Measurements from ENCODE around the gene KBTBD7. TPM values are rescaled to one million over a fixed set of nuclear protein-coding genes. Genes with fewer than 3 reads are reported as not detected.

KBTBD7 gene
- total RNA-seq, 1 experiment from 2014 or later = 10.5 TPM

DNA sequence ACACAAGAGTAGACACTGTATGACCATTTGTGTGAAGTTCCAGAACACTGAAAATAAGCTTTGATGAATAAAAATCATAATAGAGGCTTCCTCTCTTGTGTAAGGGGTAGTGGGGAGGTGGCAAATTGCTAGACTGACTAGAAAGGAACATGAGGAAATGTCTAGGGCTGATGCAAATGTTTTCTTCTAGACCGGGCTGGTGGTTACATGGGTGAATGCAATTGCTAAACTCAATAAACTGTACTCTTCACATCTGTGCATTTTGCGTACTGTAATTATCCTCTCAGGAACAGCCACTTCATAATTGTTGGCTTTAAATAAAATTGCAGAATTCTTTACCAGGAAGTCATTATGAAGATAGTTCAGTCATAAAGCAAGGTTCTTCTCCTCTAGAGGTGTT is 5.2 kb upstream of the KBTBD7 start:
- Mint-ChIP-seq H3K4me3 (ENCODE audit: unreplicated experiment) (no peak overlapping the region), H3K9me3 (ENCODE audit: unreplicated experiment) (no peaks in the 10 kb centered on the region), H3K36me3 (ENCODE audit: insufficient read depth, unreplicated experiment) (peaks cover 2% of the 10 kb centered on the region), H3K27me3 (ENCODE audit: insufficient read depth, unreplicated experiment) (no peaks in the 10 kb centered on the region), H3K27ac (ENCODE audit: unreplicated experiment) (no peak overlapping the region), H3K4me1 (ENCODE audit: low read depth, unreplicated experiment) (no peaks in the 10 kb centered on the region)
- no peak for DNase-seq
- CTCF ChIA-PET = no interaction called here
- POLR2A ChIA-PET = no interaction called here
- H3K9me3 ChIP-seq = no peaks in the 10 kb centered on the region
- intact Hi-C loops (cut with micrococcal nuclease; ENCODE audit: unreplicated experiment) = no loop called here
- TF ChIP-seq, protein P1, sequence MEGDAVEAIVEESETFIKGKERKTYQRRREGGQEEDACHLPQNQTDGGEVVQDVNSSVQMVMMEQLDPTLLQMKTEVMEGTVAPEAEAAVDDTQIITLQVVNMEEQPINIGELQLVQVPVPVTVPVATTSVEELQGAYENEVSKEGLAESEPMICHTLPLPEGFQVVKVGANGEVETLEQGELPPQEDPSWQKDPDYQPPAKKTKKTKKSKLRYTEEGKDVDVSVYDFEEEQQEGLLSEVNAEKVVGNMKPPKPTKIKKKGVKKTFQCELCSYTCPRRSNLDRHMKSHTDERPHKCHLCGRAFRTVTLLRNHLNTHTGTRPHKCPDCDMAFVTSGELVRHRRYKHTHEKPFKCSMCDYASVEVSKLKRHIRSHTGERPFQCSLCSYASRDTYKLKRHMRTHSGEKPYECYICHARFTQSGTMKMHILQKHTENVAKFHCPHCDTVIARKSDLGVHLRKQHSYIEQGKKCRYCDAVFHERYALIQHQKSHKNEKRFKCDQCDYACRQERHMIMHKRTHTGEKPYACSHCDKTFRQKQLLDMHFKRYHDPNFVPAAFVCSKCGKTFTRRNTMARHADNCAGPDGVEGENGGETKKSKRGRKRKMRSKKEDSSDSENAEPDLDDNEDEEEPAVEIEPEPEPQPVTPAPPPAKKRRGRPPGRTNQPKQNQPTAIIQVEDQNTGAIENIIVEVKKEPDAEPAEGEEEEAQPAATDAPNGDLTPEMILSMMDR (IDR thresholded peaks at IDR 0.05; ENCODE audit: insufficient read depth in 1 of 2, low read depth in 1 of 2, low read length in 1 of 2, severe bottlenecking in 1 of 2, unreplicated experiment in 1 of 2) = no peak
- no peaks in the 10 kb centered on the region for H3K36me3 ChIP-seq (ENCODE audit: control insufficient read depth, insufficient read depth, low read length)
- H3K4me3 ChIP-seq (ENCODE audit: low read depth, low read length) = no peak overlapping the region
- no TSS peak for BruUV-seq (replicated peaks)
- no peaks in the 10 kb centered on the region for H3K4me1 ChIP-seq
- H3K27me3 ChIP-seq (replicated peaks; ENCODE audit: control insufficient read depth, insufficient read depth, low read length) = no peaks in the 10 kb centered on the region

DNA sequence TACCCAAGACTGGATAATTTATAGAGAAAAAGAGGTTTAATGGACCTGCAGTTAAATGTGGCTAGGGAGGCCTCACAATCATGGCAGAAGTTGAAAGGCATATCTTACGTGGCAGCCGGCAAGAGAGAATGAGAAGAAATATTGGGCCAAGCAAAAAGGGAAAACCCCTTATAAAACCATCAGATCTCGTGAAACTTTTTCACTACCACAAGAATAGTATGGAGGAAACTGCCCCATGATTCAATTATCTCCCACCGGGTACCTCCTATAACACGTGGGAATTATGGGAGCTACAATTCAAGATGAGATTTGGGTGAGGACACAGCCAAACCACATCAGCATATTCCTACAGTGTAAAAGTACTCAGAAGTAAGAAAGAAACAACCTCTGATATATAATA is 4.7 kb upstream of the KBTBD7 start:
- ChIA-PET POLR2A (no interaction called here), CTCF (no interaction called here)
- Mint-ChIP-seq H3K27me3 (ENCODE audit: insufficient read depth, unreplicated experiment) (no peaks in the 10 kb centered on the region), H3K36me3 (ENCODE audit: insufficient read depth, unreplicated experiment) (peaks cover 6% of the 10 kb centered on the region), H3K4me1 (ENCODE audit: low read depth, unreplicated experiment) (no peaks in the 10 kb centered on the region), H3K9me3 (ENCODE audit: unreplicated experiment) (no peaks in the 10 kb centered on the region), H3K4me3 (ENCODE audit: unreplicated experiment) (no peak overlapping the region), H3K27ac (ENCODE audit: unreplicated experiment) (no peak overlapping the region)
- H3K27me3 ChIP-seq (replicated peaks; ENCODE audit: control insufficient read depth, insufficient read depth, low read length) = no peaks in the 10 kb centered on the region
- intact Hi-C loops (cut with micrococcal nuclease; ENCODE audit: unreplicated experiment) = no loop called here
- no peak overlapping the region for H3K4me3 ChIP-seq (ENCODE audit: low read depth, low read length)
- BruUV-seq (replicated peaks) = no TSS peak
- no peaks in the 10 kb centered on the region for H3K36me3 ChIP-seq (ENCODE audit: control insufficient read depth, insufficient read depth, low read length)
- no peak for DNase-seq
- TF ChIP-seq, protein P1 (IDR thresholded peaks at IDR 0.05; ENCODE audit: insufficient read depth in 1 of 2, low read depth in 1 of 2, low read length in 1 of 2, severe bottlenecking in 1 of 2, unreplicated experiment in 1 of 2) = no peak
- H3K9me3 ChIP-seq = no peaks in the 10 kb centered on the region
- no peaks in the 10 kb centered on the region for H3K4me1 ChIP-seq

DNA sequence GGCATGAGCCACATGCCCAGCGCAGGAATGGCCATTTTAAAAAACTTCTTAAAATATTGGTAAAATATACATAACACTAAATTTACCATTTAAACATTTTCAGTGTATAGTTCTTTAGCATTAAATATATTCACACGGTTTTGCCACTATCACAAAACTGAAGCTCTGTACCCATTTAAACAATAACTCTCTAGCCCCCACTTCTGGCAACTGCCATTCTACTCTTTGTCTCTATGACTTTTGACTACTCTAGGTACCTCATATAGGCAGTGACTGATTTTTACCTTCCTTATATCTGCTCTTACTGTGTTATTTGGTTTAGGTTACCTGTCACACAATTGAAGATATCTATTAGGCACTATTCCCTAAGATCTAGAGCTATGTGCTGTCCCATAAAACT is 2.3 kb upstream of the KBTBD7 start:
- Histone ChIP-seq H3K4me3 (ENCODE audit: low read depth, low read length) (no peak overlapping the region), H3K36me3 (ENCODE audit: control insufficient read depth, insufficient read depth, low read length) (no peaks in the 10 kb centered on the region; the same call in 1 of the 2 replicates), H3K4me1 (no peaks in the 10 kb centered on the region), H3K9me3 (0 out of 2 replicates have a peak, but pooled peaks cover 2% of the 10 kb centered on the region), H3K27me3 (replicated peaks; ENCODE audit: control insufficient read depth, insufficient read depth, low read length) (no peaks in the 10 kb centered on the region)
- DNase-seq = no peak
- TF ChIP-seq, protein P1 (IDR thresholded peaks at IDR 0.05; ENCODE audit: insufficient read depth in 1 of 2, low read depth in 1 of 2, low read length in 1 of 2, severe bottlenecking in 1 of 2, unreplicated experiment in 1 of 2) = peak; percentile 24
- H3K27ac Mint-ChIP-seq (ENCODE audit: unreplicated experiment) = no peak overlapping the region
- peaks cover 7% of the 10 kb centered on the region for H3K4me1 Mint-ChIP-seq (ENCODE audit: low read depth, unreplicated experiment)
- H3K4me3 Mint-ChIP-seq (ENCODE audit: unreplicated experiment) = no peak overlapping the region
- peaks cover 9% of the 10 kb centered on the region for H3K36me3 Mint-ChIP-seq (ENCODE audit: insufficient read depth, unreplicated experiment)
- no peaks in the 10 kb centered on the region for H3K27me3 Mint-ChIP-seq (ENCODE audit: insufficient read depth, unreplicated experiment)
- ChIA-PET CTCF (no interaction called here), POLR2A (no interaction called here)
- intact Hi-C loops (cut with micrococcal nuclease; ENCODE audit: unreplicated experiment) = loop anchor here (1.0 kb wide), 1 partner anchor 121 kb away; no protein-coding TSS in a partner anchor
- H3K9me3 Mint-ChIP-seq (ENCODE audit: unreplicated experiment) = peaks cover 8% of the 10 kb centered on the region
- no TSS peak for BruUV-seq (replicated peaks)
